ENCODE measurements around the gene CABLES1.
"Not testable (repeated sequence)": the region's sequence is repeated elsewhere in the genome, so short reads cannot be mapped to it uniquely, and the experiment has no call there.

CABLES1 gene

GRCh38 chr18:23285581-23285980 is 150.3 kb downstream of the CABLES1 start:
- DNase-seq: not testable (repeated sequence)

- no peak for DNase-seq
Observed at GRCh38 chr18:23291456-23292205, 156.3 kb downstream of the CABLES1 start.

DNA sequence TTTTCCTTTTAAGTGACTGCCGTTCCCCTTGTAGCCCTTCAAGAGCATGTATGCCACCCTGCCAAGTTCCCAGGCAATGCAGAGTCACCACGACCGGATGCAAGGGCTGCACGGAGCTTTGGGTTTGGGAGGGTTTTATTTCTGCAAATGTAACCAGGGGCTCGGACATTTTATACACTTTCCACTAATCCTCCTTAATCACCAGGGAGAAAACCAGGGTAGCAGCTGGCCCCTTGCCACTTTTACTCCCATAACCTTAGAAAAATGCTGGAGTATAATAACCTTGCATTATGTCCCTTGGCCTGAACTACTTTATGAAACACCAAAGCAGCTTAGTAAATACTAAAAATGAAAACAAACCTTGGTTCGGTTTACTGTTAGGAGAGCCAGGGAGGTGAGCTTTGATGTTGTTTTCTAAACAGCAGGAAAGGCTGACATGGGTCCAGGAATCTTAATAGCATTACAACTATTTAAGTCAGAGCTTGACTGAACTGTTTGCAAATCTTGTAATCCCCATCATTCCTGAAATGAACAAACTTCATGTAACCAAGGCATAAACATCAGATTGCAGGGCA is 165.0 kb downstream of the CABLES1 start:
- DNase-seq: no peak

DNA sequence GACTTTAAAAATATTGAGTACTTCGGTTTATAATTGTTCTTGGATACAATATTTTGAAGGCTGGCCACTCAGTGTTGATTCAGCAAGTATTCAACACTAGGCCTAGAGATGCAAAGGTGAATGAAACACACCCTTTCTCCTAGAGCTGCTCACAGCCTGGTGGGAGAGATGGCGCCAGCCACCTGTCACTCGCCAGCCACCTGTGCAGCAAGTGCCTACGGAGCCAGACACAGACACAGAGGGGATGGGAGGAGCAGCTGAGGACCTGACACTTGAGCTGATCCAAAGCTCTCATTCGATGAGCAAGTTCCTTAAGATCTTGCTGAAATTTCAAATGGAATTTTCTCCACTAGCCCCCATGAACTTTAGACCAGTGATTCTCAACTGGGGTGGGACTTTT is 166.7 kb downstream of the CABLES1 start:
- no peak for DNase-seq

- DNase-seq: no peak
Observed at GRCh38 chr18:23302511-23302850, 167.2 kb downstream of the CABLES1 start.

DNA sequence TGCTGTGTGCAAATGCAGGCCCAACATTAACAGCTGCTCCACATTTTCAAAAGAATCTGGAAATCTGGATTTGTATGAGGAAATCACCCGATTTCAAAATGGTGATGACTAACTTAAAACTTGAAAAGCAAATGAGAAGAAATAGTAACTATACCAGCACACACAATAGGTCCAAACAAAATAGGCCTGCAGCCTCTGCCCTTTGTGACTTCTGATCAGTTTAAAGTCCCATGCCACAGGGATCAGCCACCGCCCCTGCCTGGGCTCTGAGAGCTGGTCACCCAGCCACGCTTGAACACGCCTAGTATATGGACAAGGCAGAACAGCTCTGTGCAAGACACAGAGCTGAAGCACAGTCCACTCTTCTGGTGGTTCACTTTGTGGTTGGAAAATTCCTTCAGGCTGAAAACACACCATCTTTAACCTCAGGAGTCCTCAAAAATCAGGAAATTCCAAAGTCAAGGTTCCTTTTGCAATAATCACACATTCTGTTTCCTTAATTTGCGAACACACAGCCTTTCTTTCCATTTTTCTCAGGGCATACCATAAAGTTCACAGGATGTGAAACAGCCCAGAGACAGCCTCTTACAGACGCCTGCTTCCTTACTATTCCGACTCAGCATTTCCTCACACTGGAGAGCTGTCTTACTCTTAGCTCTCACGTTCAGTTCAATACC is 167.7 kb downstream of the CABLES1 start:
- no peak for DNase-seq

DNA sequence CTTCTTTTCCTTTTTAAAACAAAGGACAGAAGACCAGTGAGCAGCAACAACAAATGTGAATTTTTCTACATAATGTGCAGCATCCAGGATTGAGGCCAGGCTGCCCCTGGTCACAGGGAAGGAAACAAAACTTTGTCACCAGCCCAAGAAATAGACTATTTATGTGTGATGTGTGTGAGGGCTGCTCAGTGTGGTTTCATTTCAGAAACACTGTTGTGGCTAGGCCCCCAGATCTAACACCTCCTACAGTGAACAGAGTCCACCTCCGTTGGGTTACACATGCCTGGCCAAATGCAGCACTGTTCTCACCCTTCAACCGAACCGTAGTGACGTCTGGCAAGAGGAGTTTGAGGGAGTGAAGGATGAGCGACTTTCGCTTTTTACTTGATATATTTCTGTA is 171.5 kb downstream of the CABLES1 start:
- DNase-seq: peak in 1 of 51 donors; percentile 27

DNA sequence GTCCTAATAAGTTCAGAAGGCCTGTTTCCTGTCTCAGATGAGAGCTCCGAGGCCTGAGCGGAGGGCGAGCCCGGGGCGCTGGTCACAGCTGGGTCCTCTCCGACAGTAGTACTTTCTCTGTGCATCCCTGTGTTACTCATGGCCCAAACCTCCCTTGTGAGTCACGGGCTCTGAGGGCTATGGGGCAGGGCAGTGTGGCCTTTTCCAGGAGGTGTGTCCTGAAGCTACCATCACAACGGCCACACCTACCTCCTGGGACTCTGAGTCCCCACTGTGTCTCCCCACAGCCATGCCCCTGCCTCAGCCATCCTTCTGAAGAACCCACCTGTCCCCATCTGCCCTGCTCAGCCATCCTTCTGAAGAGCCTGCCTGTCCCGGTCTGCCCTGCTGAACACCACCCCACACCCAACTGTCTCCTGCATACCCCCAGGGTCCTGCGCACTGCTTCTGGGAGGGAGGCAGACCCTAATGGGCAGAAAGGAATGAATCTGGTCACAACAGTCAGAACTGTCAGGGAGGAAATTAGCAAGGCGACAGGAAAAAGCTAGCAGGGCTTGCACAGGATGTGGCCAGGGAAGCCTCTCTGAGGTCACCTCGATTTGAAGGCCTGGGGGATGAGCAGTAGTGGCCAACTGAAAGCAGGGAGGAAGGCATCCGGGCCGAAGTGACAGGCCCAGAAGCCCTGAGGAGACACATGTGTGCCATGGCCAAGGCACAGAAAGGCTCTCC is 172.4 kb downstream of the CABLES1 start:
- peak in 1 of 51 donors; percentile 19 for DNase-seq
